Measurements from ENCODE around the gene ADAM10. TPM values are rescaled to one million over a fixed set of nuclear protein-coding genes. Genes with fewer than 3 reads are reported as not detected.

The ADAM10 gene
- total and polyA plus RNA-seq, 2 of the 8 experiments (the other 6 are each of a cell fraction or from before 2014, with no cell fraction given) = 46.5 to 163 TPM

DNA sequence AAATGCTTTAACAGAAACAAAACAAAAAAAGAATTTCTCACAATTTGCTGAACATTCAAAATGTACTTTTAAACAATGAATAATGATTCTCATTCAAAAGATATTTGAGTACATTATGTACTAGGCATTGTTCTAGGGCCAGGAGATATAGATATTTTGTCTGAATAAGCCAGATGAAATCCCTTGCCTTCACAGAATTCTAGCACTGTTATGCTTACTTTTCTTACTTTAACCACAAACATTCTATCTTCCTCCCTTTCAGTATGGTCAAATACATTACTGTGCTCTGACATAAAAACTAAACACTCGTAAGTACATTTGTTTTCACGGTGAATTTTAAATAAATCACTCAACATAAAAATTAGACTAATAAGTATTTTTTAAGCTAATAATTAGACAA is 116.7 kb downstream of the ADAM10 start:
- no peak overlapping the region for H3K4me3 ChIP-seq (ENCODE audit: extremely low read depth in 1 of 4, insufficient read depth in 2 of 4, low read depth in 3 of 4, low read length in 4 of 4)
- no peak overlapping the region for H4K5ac ChIP-seq (ENCODE audit: insufficient read length, low read depth, low read length)
- H3K79me2 ChIP-seq (ENCODE audit: control insufficient read depth in 1 of 2, insufficient read depth in 2 of 2, low read length in 2 of 2) = no peaks in the 10 kb centered on the region
- POLR2A ChIA-PET (ENCODE audit: partially characterized antibody) = no interaction called here
- H3K4me2 ChIP-seq (ENCODE audit: insufficient read depth in 1 of 2, low read depth in 2 of 2, low read length in 2 of 2) = no peak overlapping the region
- no peak overlapping the region for H4K91ac ChIP-seq (replicated peaks; ENCODE audit: insufficient read length, low read length)
- H2BK5ac ChIP-seq (ENCODE audit: low read depth, low read length) = no peak overlapping the region
- H4K8ac ChIP-seq (ENCODE audit: extremely low read depth, insufficient read depth, low read length) = no peak overlapping the region
- no peak overlapping the region for H3K27ac ChIP-seq (ENCODE audit: low read depth, low read length)
- H2AK5ac ChIP-seq (ENCODE audit: low read depth, low read length) = no peak overlapping the region
- no peaks in the 10 kb centered on the region for H3K79me1 ChIP-seq (ENCODE audit: low read depth, low read length)
- no peaks in the 10 kb centered on the region for H3K23me2 ChIP-seq (ENCODE audit: low read depth, low read length)
- no peak overlapping the region for H3K23ac ChIP-seq (ENCODE audit: insufficient read length)
- no peak for FAIRE-seq
- no peak overlapping the region for H2BK15ac ChIP-seq (ENCODE audit: low read length)
- no peaks in the 10 kb centered on the region for H3K4me1 ChIP-seq (replicated peaks in 1 of 4; ENCODE audit: control insufficient read depth in 3 of 4, insufficient read depth in 4 of 4, low read length in 3 of 4)
- no peak overlapping the region for H3K4ac ChIP-seq (replicated peaks; ENCODE audit: insufficient read length, low read depth, low read length)
- no peak overlapping the region for H2BK20ac ChIP-seq (ENCODE audit: low read length)
- H3K14ac ChIP-seq (ENCODE audit: insufficient read length) = no peak overlapping the region
- CTCF ChIA-PET (ENCODE audit: partially characterized antibody) = no interaction called here
- no peaks in the 10 kb centered on the region for H3K9me3 ChIP-seq (ENCODE audit: insufficient read depth in 2 of 2, low read depth in 1 of 2, low read length in 1 of 2)
- H3K18ac ChIP-seq (ENCODE audit: extremely low read depth, low read length) = no peak overlapping the region
- WGBS, 2 experiments (ENCODE audit: extremely low coverage in 1 of 2, insufficient coverage in 1 of 2, insufficient read length in 1 of 2, insufficient replicate concordance in 2 of 2, low coverage in 1 of 2, low lambda C conversion rate in 2 of 2, missing lambda C conversion rate in 1 of 2) = 95% methylated on average over 2 of the region's 2 CpGs; no CpG with 5 or more reads in 1 of the 2 experiments
- no peaks in the 10 kb centered on the region for H3K27me3 ChIP-seq (replicated peaks in 1 of 4; ENCODE audit: control insufficient read depth in 3 of 4, extremely low read depth in 1 of 4, insufficient read depth in 3 of 4, low read length in 3 of 4)
- no peaks in the 10 kb centered on the region for H4K20me1 ChIP-seq (replicated peaks in 1 of 2; ENCODE audit: control insufficient read depth in 1 of 2, insufficient read depth in 2 of 2, low read length in 2 of 2)
- H3K56ac ChIP-seq (replicated peaks; ENCODE audit: insufficient read length, low read depth, low read length) = no peak overlapping the region
- H3K9ac ChIP-seq (replicated peaks in 1 of 4; ENCODE audit: extremely low read depth in 1 of 4, low read depth in 3 of 4, low read length in 3 of 4) = no peak overlapping the region
- no peak overlapping the region for H2BK120ac ChIP-seq (replicated peaks; ENCODE audit: low read depth, low read length)
- no peak for DNase-seq (ENCODE audit: low read depth in 1 of 2, low spot score in 2 of 2)
- peaks cover 0 to 8% (median 1%) of the 10 kb centered on the region in 4 experiments; a peak in 3 of 8 replicates for H3K36me3 ChIP-seq (ENCODE audit: control insufficient read depth in 2 of 4, insufficient read depth in 4 of 4, low read length in 3 of 4)
- no peak overlapping the region for H2AFZ ChIP-seq (ENCODE audit: low read length)
- H2BK12ac ChIP-seq (ENCODE audit: low read depth, low read length) = no peak overlapping the region
- TF ChIP-seq KDM5A (IDR thresholded peaks at IDR 0.05; ENCODE audit: low read length) (no peak), RBBP5 (IDR thresholded peaks at IDR 0.05; ENCODE audit: borderline replicate concordance, low read depth, low read length) (no peak)

Data from H1 (cell line).